GM13976 (cell line): ENCODE data around the gene TNFRSF1A.
"Not testable (repeated sequence)": the region's sequence is repeated elsewhere in the genome, so short reads cannot be mapped to it uniquely, and the experiment has no call there.

Experiments used
- DNase-seq: peaks from one replicate; pipeline ENCODE4 v3.0.0; 2012; ENCODE audit warnings: low spot score
- in situ Hi-C: fragments of 300-500 bp; cut with MboI; formaldehyde crosslinking; loops from one replicate; pipeline ENCODE4 v1.12.0; 2022; ENCODE audit warnings: low sequenced_read_pairs, mixed read lengths, inconsistent platforms; ENCODE audit not compliant: unreplicated experiment
- TF ChIP-seq, protein P1 (sequence below): IDR thresholded peaks from 2 replicates; pipeline ENCODE4 v1.5.1; 2012; ENCODE audit warnings: borderline replicate concordance, mild to moderate bottlenecking; ENCODE audit not compliant: insufficient read depth; ENCODE audit errors: extremely low read depth, missing control alignments, control extremely low read depth

Gene TNFRSF1A

GRCh38 chr12:6343518-6343917 lies 1.6 kb upstream of the TNFRSF1A start:
- in situ Hi-C loops, result no loop called here
- no peak for DNase-seq
- TF ChIP-seq, protein P1, sequence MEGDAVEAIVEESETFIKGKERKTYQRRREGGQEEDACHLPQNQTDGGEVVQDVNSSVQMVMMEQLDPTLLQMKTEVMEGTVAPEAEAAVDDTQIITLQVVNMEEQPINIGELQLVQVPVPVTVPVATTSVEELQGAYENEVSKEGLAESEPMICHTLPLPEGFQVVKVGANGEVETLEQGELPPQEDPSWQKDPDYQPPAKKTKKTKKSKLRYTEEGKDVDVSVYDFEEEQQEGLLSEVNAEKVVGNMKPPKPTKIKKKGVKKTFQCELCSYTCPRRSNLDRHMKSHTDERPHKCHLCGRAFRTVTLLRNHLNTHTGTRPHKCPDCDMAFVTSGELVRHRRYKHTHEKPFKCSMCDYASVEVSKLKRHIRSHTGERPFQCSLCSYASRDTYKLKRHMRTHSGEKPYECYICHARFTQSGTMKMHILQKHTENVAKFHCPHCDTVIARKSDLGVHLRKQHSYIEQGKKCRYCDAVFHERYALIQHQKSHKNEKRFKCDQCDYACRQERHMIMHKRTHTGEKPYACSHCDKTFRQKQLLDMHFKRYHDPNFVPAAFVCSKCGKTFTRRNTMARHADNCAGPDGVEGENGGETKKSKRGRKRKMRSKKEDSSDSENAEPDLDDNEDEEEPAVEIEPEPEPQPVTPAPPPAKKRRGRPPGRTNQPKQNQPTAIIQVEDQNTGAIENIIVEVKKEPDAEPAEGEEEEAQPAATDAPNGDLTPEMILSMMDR, result no peak

DNA sequence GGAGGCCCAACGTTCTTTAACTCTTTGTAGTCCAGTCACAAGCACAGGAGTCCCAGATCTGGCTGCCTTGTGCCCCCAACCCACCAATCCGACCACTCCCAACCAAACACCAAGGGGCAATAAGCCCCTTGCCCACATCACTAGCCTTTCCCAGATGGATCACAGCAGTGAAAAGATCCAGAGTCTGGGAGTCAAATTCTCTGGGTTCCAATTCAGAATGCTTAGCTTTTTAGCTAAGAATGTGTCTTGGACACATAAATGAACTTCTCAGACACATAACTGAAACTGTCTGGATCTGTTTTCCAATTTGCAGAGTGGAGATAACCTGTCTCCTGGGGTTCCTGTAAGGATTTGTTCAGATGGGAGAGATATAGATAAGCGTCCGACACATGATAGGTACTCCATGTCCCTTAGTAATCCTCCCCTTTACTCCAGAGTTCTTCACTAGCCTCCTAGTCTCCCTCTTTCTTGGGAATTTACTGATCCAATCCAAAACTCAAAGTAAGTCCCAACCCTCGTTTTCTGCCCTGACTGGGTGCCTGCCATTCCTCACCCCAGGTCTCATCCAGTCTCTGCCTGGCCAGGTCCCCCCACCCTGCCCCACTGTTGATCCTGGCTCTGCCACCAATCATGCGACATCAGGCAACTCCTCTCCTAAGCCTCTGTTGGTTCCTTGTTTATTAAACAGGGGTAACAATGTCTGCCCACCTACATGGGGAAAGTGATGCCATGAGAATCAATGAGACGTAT lies 439 bp upstream of the TNFRSF1A start:
- TF ChIP-seq, protein P1, result no peak
- no peak for DNase-seq
- in situ Hi-C loops, result no loop called here

GRCh38 chr12:6340745-6341416 lies 995 bp downstream of the TNFRSF1A start:
- TF ChIP-seq, protein P1, result no peak
- in situ Hi-C loops, result no loop called here
- no peak for DNase-seq

- in situ Hi-C loops, result no loop called here
- DNase-seq, result no peak
- TF ChIP-seq, protein P1, result no peak
These were observed 1.7 kb downstream of the TNFRSF1A start for GRCh38 chr12:6340032-6340638.

DNA sequence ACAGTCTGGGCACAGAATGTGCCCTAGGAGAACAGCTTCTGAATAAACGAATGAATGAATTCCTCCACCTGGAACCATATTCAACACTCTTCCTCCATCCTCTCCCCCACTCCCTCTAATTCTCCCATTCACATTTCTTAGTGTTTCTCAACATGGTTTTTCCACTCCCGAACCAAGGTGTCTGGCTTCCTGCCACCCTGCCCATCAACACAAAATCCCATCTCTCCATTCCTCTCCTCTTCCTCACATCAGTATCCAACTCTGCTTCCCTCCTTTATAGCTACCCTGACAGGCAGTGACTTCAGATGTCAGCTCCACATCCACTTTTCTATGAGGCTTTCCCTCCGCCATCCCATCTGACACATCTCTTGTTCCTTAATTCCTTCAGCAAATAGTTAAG lies 2.9 kb downstream of the TNFRSF1A start:
- DNase-seq, result no peak
- in situ Hi-C loops, result no loop called here
- TF ChIP-seq, protein P1, result no peak

DNA sequence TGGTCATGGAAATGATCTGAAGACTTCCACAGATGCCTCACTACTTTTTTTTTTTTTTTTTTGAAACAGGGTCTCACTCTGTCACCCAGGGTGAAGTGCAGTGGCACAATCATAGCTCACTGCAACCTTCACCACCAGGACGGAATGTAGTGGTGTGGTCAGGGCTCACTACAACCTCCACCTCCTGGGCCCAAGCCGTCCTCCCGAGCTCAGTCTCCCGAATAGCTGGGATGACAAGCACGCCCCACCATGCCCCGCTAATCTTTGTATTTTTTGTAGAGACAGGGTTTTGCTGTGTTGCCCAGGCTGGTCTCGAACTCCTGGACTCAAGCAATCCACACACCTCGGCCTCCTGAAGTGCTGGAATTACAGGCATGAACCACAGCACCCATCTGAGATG lies 3.3 kb downstream of the TNFRSF1A start:
- DNase-seq, in situ Hi-C loops: not testable (repeated sequence)

- TF ChIP-seq, protein P1, result no peak
- in situ Hi-C loops, result no loop called here
- DNase-seq, result no peak
These were observed 3.9 kb downstream of the TNFRSF1A start for GRCh38 chr12:6337958-6338433.
